Erythroblast (primary cell): ENCODE data around the gene DENND4C.
"Not testable (repeated sequence)": the region's sequence is repeated elsewhere in the genome, so short reads cannot be mapped to it uniquely, and the experiment has no call there.

Source experiments
- GATA1 ChIP-seq: IDR thresholded peaks from 2 replicates; pipeline ENCODE4 v1.6.1; 2011; ENCODE audit warnings: low read depth, mild to moderate bottlenecking, control low read depth, low read length, moderate library complexity
- POLR2A ChIP-seq: IDR thresholded peaks from 2 replicates; pipeline ENCODE4 v1.6.1; 2011; ENCODE audit warnings: mild to moderate bottlenecking, low read length

DNA sequence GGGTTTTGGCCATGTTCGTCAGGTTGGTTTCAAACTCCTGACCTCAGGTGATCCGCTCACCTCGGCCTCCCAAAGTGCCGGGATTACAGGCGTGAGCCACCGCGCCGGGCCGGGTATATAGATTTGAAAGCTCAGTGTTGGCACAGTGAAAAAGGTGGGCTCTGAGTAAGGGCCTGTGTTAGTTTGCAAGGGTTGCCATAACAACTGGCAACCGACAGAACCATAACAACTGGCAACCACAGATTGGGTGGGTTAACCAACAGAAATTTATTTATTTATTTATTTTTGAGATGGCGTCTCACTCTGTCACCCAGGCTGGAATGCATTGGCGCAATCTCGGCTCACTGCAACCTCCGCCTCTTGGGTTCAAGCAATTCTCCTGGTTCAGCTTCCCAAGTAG lies 154.7 kb downstream of the DENND4C start:
- not testable (repeated sequence) for TF ChIP-seq POLR2A, GATA1
